Measurements from ENCODE around the gene ST6GALNAC6.
"Not testable (repeated sequence)": the region's sequence is repeated elsewhere in the genome, so short reads cannot be mapped to it uniquely, and the experiment has no call there.

The ST6GALNAC6 gene

DNA sequence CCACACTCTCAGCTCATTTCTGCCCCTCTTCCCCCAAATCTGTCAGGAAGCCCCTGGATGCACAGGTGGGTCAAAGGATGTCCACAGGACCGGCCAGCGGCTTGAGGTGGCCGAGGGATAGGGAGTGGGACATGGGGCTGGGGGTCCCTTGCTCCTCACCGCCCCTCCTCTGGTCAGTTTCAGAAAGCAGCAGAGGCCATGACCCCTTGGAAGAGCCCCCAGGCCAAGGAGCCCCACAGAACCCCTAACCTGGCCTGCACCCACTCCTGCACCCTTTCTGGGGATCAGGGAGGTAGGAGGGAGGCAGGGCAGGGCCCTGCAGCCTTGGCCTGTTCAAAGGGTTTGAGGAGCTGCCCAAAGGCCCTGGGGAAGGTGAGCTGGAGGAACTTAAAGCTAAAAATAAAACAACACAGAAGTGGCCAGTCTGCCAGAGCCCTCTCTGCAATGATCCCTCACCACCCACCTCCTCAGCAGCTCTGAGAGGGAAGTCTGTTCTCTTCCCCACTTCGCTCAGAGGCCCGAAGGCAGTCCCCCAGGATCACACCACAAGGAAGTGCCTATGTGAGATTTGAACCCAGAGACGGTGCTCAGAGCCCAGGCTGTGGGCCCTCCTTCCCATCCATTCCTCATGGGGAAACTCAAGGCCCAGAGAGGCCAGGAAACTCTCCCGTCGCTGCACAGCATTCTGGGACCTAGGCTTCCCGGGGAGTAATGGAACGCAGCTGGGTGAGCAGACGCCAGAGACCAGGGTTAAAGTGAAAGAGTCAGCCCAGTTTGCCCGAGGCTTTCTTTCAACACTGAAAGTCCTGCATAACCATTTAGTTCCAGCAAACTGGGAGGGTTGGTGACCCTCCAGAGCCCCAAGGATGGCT, 45.9 kb downstream of the ST6GALNAC6 start:
- DNase-seq: no peak

DNA sequence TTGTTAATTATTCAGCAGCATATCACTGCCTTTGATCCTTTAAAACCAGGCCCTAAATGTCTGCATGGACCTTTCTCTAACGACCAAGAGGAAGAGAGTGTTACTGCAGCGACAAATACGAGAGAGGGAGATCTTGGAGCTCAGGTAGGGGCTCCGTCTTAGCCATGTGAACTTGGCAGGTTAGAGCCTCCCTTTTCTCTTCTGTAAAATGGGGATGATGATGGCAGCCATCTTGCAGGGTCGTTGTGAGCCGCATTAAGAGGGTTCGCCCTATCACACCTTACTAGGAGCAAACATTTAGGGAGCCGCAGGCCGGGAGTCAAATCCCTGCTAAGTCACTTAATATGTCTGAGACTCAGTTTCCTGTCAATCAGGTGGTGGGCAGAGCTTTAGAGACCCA, 46.6 kb downstream of the ST6GALNAC6 start:
- no peak for DNase-seq

DNA sequence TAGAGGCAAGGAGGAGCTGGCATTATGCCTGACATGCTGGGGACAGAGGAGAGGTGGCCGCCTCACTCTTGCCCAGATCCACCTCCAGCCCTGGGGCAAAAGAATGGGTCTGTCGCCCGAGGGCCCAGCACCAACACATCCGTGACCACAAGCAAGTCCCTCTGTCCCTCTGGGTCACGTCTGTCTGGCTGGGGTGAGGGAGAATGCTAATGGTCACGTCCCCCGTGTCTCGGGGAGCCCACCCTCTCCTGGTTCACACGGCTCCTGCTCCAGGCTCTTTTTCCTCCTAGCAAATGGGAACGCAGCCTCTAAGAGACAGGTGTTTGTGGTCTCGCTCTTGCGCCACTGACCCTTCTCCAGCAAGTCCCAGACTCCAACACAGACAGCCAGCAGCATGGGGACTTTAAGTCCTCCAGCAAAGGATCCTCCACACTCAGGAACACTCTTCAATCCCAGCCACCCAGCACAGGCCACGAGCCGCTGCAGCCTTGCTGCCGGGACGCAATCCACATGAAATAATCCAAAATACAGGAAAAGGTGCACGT, 49.0 kb downstream of the ST6GALNAC6 start:
- DNase-seq: no peak

DNA sequence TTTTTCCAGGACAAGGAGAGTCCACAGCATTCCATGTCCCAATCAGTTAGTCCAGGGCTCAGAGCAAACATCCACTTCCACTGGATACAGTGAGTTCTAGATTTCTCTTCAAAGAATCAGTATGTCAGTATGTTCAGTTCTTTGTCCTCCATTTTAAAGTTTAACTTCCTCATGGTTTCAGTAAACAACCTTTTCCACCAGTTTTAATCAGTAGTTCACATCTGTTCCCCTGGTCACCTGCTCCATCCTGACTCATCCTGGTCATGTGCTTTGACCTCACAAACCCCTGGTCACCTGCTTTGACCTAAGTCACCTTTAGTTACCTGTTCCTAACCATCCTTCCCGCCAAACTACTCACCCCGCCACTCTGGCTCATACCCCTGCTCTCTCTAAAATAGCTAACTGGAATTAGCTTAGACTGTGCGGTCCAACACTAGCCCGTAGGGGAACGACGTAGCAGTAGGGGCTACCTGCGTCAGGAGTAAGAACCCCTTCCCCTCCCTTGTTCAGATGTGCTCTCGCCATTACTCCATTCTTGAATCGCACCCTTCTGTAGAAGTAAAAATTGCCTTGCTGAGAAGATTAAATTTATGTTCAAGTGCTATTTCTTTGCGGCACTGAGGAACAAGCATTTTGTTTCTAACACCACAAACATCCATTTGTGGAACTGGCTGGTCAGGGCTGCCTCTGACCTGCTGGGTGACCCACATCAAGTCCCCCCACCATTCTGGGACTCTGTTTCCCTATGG, 50.5 kb downstream of the ST6GALNAC6 start:
- DNase-seq: no peak

DNA sequence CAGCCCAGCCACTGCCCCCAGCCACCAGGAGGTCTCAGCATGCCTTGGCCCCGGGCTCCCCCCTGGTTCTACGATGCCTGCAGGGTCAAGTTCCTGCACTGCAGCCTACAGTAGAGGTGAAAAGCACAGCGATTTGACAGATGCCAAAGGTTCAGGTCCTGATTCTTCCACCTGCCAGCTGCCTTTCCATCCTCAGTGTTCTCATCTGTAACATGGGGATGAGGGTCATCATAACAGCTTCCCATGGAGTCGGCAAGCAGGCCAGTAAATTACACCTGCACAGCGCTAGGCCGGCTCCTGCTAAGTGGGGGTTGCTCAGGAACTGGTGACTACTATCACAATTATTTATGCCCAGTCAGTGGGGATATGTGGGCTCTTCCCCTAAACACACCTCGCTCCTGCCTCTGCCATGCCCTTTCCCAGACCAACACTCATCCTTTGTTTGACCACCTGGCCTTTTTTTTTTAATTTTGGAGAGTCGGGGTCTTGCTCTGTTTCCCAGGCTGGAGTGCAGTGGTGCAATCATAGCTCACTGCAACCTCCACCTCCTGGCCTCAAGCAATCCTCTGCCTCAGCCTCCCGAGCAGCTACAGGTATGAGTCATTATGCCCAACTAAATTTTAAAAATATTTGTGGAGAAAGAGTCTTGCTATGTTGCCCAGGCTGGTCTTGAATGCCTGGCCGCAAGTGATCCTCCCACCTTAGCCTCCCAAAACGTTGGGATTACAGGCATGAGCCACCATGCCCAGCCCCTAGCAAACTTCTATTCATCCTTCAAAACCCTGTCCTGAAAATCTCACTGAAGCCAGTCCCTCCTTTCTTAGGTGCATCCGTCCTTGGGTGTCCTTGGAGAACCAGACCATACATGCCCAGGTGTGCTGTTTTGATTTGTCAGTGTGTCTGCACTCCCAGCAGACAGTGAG, 51.3 kb downstream of the ST6GALNAC6 start:
- DNase-seq: no peak

DNA sequence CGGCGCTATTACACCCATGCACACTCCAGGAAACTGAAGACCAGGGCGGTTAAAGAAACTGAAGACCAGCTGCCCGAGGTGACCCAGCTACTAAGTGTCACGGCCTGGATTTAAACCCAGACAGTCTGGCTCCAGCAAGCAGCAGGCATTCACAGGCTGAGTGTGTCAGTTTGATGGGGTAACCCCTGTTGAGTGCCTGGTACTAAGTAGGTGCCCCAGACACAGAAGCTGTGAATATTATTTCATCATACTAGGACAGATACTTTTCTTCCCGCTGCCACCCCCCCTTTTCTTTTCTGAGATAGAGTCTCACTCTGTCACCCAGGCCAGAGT, 52.3 kb downstream of the ST6GALNAC6 start:
- no peak for DNase-seq

DNA sequence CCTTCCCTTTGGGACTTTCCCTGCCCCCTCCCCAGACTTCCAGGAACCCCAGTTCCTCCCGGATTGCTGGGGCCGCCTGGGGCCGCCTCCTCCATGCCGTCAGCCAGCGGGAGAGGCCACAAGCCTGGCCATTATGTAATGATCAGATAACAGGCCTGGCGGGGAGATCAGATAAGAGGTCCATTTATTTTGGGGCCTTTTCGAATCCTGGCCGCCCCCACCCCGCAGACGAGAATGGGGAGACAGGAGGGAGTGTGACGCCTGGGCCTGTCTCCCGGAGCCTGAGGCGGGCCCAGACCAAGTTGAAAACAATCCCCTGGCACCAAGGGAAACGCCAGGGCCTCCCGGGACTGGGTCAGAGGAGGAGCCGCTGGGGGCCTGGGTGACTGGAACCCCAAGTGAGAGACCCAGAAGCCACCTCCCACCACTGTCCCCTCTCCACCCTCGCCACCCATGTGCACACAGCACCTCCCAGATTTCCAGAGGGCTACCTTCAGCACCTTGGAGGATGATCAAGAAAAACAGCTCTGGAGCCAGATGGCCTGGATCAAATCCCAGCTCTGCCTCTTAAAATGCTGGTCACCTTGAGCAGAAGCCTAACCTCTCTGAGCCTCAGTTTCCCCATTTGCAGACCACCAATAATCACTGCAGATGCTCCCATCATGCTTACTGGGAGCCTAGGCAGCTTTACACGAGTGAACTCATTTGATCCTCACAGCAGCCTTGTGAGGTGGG, 52.8 kb downstream of the ST6GALNAC6 start:
- no peak for DNase-seq

DNA sequence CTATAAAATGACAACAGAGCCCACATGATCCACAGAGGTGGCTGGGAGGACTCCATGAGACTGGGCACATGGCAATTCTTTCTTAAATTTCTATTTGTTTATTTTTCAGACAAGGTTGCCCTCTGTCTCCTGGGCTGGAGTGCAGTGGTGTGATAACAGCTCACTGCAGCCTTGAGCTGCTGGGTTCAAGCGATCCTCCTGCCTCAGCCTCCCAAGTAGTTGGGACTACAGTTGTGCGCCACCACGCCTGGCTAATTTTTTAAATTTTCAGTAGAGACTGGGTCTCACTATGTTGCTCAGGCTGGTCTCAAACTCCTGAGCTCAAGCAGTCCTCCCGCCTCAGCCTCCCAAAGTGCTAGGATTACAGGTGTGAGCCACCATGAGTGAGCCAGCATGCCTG, 53.8 kb downstream of the ST6GALNAC6 start:
- DNase-seq: not testable (repeated sequence)

DNA sequence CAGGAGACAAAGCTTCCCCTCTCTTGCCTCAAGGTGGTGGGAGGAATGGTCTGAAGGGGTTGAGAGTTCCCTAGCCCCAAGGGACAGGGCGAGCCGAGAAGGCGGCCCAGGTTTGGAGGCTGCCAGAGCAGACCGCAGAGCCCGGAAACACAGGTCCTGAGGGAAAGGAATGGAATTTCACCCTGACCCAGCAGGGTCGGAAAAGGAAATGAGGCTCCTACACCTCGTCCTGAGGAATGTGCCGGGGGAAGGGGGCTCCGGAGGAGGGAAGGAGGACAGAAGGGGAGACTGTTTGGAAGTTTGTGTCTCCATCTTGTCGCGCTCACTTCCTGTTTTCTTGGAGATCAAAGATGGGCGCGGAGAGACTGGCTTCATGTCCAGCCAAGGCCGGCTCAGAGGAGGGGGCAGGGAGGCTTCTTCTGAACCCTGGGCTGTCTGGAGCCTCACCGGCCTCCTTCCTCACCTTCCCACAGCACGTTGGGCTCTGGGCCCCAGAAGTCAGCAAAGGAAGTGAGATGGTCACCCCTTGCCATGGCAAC, 54.5 kb downstream of the ST6GALNAC6 start:
- DNase-seq: no peak

DNA sequence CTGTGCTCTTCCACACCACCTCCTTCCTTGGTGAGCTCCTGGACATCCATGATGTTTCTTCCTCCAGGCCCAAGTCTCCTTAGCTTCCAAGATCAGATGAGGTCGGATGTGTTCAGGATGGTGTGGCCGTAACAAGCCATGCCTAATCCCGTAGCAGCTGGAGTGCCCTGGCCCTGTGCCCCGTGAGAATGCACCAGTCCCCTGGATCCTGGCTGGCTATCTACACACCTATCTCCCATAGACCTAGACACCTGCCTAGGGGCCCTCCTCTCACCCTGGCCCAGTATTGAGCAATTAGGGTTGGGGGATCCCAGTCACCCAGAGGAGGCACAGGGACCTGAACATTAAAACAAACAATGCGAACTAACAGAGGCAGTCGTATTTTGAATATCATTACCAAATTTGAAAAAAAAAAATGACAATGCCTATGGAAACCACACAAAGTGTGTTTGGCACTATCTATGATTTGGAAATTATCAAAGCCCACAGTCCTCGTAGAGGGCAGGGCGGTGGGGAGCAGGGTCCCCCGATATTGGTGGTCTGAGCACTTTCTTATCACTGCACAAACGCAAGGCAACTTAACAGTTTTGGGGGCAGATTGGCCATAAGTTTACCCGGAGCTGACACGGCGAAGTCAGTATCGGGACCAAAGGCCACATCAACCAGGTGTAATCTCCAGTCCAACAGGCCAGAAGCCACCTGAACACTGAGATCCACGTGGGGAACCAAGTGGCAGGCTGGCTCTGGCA, 58.1 kb downstream of the ST6GALNAC6 start:
- no peak for DNase-seq

DNA sequence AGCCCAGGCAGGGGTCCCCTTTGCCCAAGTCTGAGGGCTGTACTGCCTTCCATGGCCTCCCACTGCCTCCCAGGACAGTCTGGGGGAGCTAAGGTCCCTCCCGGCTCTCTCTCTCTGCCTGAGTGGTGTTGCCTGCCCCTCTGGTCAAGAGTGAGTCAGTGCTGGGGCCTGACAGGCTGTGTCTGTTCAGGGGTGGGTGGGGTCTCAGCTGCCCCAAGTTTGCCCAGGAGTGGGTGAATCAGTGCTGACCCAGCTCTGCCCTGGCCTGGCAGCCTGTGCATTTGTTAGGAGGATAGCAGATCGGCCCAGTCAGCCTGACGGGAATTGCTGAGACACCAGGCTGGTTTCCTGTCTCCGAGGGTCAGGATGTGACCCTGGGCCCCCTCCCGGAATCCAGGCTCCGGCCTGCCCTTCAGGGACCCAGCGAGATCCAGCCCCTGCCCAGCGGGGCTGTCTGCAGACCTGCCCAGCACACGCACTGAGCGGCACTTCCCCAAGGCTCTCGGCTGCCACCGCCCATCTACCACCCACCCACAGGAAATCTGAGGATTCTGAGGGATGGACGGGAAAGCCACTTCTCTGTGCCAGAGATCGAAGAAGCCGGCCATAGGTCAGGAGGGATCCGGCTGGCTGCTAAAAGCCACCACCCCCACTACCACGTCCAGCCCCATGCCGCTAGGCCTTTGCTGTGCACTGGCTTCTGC, 60.9 kb downstream of the ST6GALNAC6 start:
- no peak for DNase-seq

DNA sequence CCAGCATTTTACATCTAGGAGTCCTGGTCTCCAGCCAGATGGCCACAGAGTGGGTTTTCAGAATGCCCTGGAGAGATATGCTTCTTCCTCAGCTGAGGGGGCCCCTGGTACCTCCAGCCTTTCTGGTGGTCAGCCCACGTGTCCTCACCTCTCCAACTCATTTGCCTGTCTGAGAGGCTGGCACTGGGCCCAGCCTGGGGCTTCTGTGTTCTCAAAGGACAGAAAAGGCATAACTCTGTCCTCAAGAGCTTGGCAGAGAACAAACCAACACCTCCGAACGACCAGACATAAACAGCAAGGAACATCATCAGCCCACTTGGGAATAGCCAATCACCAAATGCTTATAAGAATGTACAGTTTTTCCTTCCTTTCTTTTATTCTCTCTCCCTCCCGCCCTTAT, 62.1 kb downstream of the ST6GALNAC6 start:
- no peak for DNase-seq

DNA sequence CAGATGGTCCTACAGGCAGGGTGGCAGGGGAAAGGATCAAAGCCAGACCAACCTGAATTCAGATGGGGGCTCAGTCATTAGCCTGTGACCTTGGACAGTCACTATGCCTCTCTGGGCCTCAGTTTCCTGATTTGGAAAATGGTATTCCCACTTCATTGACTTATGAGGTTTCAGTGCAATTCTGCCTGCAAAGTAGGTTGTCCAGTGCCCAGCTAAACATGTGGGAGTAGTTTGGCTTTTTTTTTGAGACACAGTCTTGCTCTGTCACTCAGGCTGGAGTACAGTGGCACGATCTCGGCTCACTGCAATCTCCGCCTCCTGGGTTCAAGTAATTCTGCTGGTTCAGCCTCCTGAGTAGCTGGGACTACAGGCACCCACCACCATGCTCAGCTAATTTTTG, 62.8 kb downstream of the ST6GALNAC6 start:
- not testable (repeated sequence) for DNase-seq

DNA sequence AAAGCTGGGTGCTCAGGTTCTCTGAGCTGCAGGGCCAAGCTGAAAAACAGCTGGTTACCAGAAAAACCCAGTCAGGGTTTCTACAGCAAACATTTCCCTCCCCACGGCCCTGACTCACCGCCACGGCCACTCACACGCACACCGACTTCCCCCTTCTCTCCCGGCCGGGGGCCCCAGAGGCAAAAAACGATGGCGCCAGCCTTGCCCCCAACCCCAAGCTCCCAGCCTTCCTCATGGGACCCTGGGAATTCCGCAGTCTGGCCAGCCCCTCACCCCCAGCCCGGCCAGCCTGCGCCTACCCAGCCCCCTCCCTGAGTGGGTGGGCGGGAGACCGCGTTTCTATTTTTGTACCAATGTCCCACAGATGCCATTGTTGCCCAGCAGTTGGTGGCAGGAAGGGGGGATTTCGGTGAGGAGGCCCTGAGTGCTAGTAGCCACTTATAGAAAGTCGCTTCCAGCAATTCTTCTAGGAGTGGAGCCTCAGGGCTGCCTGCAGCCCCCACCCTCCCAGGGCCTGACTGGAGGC, 63.3 kb downstream of the ST6GALNAC6 start:
- no peak for DNase-seq
